ENCODE measurements around the gene ACAT2. TPM values are rescaled to one million over a fixed set of nuclear protein-coding genes. Genes with fewer than 3 reads are reported as not detected.
"Not testable (repeated sequence)": the region's sequence is repeated elsewhere in the genome, so short reads cannot be mapped to it uniquely, and the experiment has no call there.

Gene ACAT2
- total RNA-seq, 1 experiment from 2014 or later, result 60.2 TPM

GRCh38 chr6:159808647-159809046 lies 46.8 kb downstream of the ACAT2 start:
- DNase-seq (ENCODE audit: low spot score), result no peak

DNA sequence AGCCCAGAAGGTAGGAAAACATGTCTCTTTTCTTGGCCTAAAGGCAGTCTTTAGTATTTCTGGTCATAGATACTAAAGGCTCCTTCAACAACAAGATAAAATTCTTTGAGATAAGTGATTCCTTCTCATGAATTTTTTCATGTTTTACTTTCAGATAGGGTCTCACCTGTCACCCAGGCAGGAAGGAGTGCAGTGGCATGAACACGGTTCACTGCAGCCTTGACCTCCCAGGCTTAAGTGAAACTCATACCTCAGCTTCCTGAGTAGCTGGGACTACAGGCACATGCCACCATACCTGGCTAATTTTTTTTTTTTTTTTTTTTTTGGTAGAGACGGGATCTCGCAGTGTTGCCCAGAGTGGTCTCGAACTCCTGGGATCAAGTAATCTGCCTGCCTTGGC lies 47.3 kb downstream of the ACAT2 start:
- DNase-seq (ENCODE audit: low spot score), result no peak

GRCh38 chr6:159813781-159814180 lies 51.9 kb downstream of the ACAT2 start:
- DNase-seq (ENCODE audit: low spot score), result no peak

GRCh38 chr6:159815410-159815809 lies 53.6 kb downstream of the ACAT2 start:
- DNase-seq (ENCODE audit: low spot score), result no peak

DNA sequence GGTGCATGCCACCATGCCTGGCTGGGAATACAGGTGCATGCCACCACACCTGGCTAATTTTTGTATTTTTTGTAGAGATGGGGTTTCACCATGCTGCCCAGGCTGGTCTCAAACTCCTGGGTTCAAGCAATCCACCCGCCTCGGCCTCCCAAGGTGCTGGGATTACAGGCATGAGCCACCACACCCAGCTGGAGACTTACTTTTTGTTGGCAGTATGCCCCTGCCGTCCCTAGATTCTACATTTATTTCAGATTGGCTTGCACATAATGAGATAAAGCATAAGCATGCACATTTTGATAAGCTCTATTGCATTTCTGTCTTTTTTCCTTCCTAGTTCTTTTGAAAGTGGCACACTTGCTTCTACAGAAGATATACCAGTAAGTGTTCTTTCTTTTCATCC lies 54.9 kb downstream of the ACAT2 start:
- DNase-seq (ENCODE audit: low spot score), result not testable (repeated sequence)

DNA sequence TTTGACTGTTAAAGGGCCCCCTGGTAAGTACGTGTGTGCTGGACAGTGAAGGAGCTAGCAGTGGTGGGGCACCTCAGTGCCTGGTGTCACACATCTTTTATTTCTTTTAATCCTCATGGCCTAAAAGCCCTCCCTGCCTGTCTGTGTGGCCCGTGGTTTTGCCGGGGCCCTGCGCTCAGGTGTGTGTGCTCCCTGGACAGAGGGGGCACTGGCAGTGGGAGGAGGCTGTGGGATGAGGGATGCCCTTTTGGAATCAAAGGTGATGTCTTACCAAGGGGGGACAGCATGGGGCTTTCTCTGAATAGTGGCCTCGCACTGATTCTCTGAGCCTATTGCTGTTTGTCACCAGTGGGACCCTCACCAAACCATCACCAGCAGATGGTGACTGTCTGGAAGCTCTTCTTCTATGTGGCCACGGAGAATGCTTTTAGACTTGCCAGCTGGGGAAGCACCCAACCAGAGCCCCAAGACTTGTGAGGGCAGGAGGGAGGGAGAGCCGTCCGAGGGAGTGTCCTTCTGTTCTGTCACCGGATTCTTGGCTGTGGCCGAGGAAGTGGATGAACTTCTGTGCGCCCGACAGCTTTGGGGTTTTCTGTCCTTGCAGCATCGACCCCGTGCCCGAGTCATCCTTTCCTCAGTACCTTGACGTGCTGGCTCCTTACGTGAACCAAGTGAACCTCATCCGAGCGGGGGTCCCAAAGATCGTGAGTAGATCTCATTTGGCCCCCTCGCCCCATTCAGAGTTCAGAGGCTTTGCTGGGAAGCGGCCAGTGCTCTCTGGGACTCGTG lies 56.3 kb downstream of the ACAT2 start:
- DNase-seq (ENCODE audit: low spot score), result no peak

DNA sequence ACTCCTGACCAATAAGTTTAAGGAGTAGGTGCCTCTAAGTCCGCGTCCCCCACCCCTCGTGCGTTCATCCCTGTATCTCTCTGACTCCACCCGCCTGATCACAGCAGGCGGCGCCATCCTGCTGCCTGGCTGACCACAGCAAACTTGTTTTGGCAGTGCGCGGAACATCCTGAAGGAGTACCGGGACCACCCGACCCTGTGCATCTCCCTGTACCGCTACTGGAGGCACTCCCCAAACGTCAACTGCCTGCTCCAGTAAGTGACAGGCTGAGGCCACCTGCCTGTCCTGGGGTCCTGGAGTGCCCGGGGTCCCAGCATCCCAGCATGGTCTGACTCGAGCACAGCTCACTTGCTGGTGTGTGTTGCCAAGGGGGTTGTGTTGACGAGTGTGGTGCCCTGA lies 57.3 kb downstream of the ACAT2 start:
- no peak for DNase-seq (ENCODE audit: low spot score)

- DNase-seq (ENCODE audit: low spot score), result no peak
These were observed 58.2 kb downstream of the ACAT2 start for GRCh38 chr6:159819932-159820640.

DNA sequence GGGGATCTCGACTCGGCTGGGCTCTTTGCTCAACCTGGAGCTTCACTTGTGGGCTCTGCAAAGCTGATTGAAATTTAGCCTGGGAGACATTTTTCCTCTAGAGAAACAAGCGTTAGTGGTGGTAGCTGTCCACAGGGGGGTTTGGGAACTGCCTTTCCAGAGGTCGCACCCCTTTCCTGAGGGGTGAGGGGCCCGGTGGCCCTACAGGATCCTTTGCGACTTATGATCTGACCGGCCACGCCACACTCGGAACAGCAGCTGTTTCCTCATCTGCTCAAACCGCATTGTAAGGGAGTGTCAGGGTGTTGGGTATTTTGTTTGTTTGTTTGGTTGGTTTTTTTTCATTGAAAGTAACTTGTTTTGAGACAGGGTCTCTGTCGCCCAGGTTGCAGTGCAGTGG lies 59.3 kb downstream of the ACAT2 start:
- no peak for DNase-seq (ENCODE audit: low spot score)

DNA sequence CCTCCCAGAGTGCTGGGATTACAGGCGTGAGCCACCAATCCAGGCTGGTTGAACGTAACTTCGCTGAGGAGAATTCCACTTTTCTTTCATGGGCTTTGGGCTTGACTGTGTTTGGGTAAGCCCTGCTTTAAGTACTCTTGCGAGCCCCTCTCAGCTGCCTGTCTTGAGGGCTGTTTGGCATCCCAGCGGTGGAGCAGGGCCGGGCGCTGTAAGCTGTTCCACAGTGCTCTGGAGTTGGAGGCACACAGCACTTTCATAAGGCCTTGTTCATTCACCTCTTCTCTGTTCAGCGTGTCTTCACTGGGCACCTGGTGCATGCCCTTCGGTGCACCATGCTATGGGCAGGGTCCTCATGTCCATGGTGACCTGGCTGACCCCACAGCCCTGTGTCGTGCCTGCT lies 59.9 kb downstream of the ACAT2 start:
- DNase-seq (ENCODE audit: low spot score), result no peak

DNA sequence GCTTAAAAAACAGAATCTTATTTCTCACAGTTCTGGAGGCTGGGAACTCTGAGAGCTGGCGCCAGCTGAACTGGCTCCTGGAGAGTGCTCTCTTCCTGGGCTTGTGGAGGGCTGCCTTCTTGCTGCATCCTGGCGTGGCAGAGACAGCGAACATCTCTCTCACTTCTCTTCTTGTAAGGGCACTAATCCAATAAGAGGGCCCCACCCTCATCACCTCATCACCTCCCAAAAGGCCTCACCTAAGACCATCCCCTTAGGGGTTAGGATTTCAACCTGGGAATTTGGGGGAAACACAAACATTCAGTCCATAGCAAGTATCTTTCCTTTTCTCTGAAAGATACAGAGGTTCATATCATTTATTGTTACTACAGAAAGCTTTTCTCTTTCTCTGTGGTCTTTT lies 62.1 kb downstream of the ACAT2 start:
- no peak for DNase-seq (ENCODE audit: low spot score)

GRCh38 chr6:159824690-159825089 lies 62.8 kb downstream of the ACAT2 start:
- not testable (repeated sequence) for DNase-seq (ENCODE audit: low spot score)

- no peak for DNase-seq (ENCODE audit: low spot score)
These were observed 64.2 kb downstream of the ACAT2 start for GRCh38 chr6:159826004-159826403.

DNA sequence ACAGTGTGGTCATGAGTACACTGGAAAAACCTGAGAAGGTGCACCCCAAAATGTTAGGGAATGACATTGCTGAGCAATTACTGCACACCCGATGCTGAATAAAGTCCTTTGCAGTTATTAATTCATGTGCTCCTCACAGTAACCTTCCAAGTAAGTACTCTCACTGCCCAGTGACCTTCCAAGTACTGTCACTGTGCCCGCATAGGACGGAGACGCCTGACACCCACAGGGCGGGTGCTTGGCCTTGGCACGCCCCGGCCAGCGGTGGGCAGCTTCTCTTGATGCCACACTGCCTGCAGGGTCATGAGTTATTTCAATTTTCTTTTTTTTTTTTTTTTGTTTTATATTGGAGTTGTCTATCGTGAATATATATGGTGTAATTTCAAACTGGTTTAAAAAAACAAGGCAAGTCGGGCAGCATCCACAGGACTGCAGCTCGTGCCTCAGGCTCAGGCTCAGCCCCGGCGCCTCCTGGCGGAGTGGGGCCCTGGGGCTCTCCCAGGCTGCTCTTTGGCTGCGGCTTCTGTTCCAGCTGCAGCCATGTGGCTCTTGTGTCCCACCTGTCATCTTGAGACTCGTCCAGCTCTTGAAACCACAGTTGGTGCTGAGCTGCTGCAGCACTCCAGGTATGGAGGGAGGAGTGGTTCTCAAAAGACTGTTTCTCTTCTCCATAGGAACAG lies 65.3 kb downstream of the ACAT2 start:
- DNase-seq (ENCODE audit: low spot score), result no peak

DNA sequence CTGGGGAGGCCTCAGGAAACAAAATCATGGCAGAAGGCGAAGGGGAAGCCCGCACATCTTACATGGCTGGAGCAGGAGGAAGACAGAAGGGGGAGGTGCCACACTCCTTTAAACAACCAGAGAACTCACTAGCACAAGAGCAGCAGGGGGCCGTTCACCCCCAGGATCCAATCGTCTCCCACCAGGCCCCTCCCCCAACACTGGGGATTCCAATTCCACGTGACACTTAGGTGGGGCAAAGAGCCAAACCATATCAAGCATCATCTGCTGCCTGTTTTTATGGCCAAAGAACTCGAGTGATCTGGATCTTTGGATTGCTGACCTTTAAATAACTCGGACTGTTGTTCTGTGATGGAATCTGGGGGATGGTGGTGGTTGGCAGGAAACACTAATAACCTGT lies 66.2 kb downstream of the ACAT2 start:
- no peak for DNase-seq (ENCODE audit: low spot score)

Small RNA genes within 50 kb of the gene (small RNA-seq; reads per million reads assigned to genes)
- gene RNU4ATAC18P (not detected), gene SNORA20 (55.1 reads per million, percentile 96 among the genes with 10 or more reads in this experiment), gene SNORA29 (not detected)

Other genes with a start within 250 kb of the ACAT2 start
- gene SOD2, start 68.8 kb upstream of the ACAT2 start, total RNA-seq (2014; rRNA removed; shearing (Covaris generic)), result 64.8 and 69.7 TPM in 2 replicates
- gene WTAP, start 34.5 kb upstream of the ACAT2 start, total RNA-seq (2014; rRNA removed; shearing (Covaris generic)), result 53.2 and 61.5 TPM in 2 replicates
- 382 and 401 TPM in 2 replicates for gene TCP1, start 27.6 kb downstream of the ACAT2 start, total RNA-seq (2014; rRNA removed; shearing (Covaris generic))
- 98.4 and 101 TPM in 2 replicates for gene MRPL18, start 28.4 kb downstream of the ACAT2 start, total RNA-seq (2014; rRNA removed; shearing (Covaris generic))
- not detected in 2 replicates for gene PNLDC1, start 38.2 kb downstream of the ACAT2 start, total RNA-seq (2014; rRNA removed; shearing (Covaris generic))
- not detected in 2 replicates for gene MAS1, start 128.9 kb downstream of the ACAT2 start, total RNA-seq (2014; rRNA removed; shearing (Covaris generic))
- gene IGF2R, start 207.0 kb downstream of the ACAT2 start, total RNA-seq (2014; rRNA removed; shearing (Covaris generic)), result 37.7 and 51.2 TPM in 2 replicates